IMR-90 (cell line): ENCODE results near the gene ATXN1. TPM values are rescaled to one million over a fixed set of nuclear protein-coding genes. Genes with fewer than 3 reads are reported as not detected.

ENCODE experiments used
- ATAC-seq: fragments of 200-7000 bp; cut with Tn5 transposase; 2 replicates; pipeline ENCODE4 v1.9.1; 2020; ENCODE audit warnings: low read depth, mild to moderate bottlenecking, moderate library complexity
- BruUV-seq: library from RNA; stranded (reverse); fragments of 400-500 nt; replicated peaks from 2 replicates; lab custom pipeline; 2021; lab: Mats Ljungman, UMichigan
- CTCF ChIA-PET: fragments of 300-600 bp; formaldehyde crosslinking; extraction: SDS; loops from one replicate; lab custom pipeline; 2021; ENCODE audit warnings: antibody characterized with exemption; lab: Yijun Ruan, JAX
- POLR2A ChIA-PET: fragments of 300-600 bp; sonication (Branson Sonifier 250); formaldehyde crosslinking; loops from one replicate; lab custom pipeline; 2022; ENCODE audit warnings: antibody characterized with exemption; ENCODE audit not compliant: unreplicated experiment; lab: Charles Lee
- DNase-seq: peaks from one replicate; pipeline ENCODE4 v3.0.0; 2013
- H2AFZ ChIP-seq: replicated peaks from 2 replicates; pipeline ENCODE3; 2013; ENCODE audit warnings: low read length, mild to moderate bottlenecking; ENCODE audit not compliant: poor library complexity
- H2AK5ac ChIP-seq: 2 replicates; pipeline ENCODE4 v1.6.1; 2013; ENCODE audit warnings: low read depth, low read length, inconsistent platforms
- H2AK9ac ChIP-seq: replicated peaks from 2 replicates; pipeline ENCODE3; 2013; ENCODE audit warnings: mild to moderate bottlenecking, low read depth, low read length, moderate library complexity; ENCODE audit not compliant: poor library complexity
- H2BK120ac ChIP-seq: 2 replicates; pipeline ENCODE4 v1.6.1; 2013; ENCODE audit warnings: low read depth, low read length, inconsistent platforms
- H2BK15ac ChIP-seq: 3 replicates; pipeline ENCODE4 v1.6.1; 2013; ENCODE audit warnings: low read depth, low read length, inconsistent platforms
- H2BK20ac ChIP-seq: 2 replicates; pipeline ENCODE4 v1.6.1; 2013; ENCODE audit warnings: low read depth, mild to moderate bottlenecking, inconsistent platforms, low read length, moderate library complexity
- H2BK5ac ChIP-seq: 2 replicates; pipeline ENCODE4 v1.6.1; 2013; ENCODE audit warnings: mild to moderate bottlenecking, low read depth, low read length, inconsistent platforms; ENCODE audit not compliant: poor library complexity, severe bottlenecking
- H3K14ac ChIP-seq: replicated peaks from 2 replicates; pipeline ENCODE4 v1.6.1; 2013; ENCODE audit warnings: low read depth, low read length, inconsistent platforms
- H3K18ac ChIP-seq: 2 replicates; pipeline ENCODE4 v1.6.1; 2013; ENCODE audit warnings: low read depth, low read length, control low read depth
- H3K23ac ChIP-seq: 2 replicates; pipeline ENCODE4 v1.6.1; 2013; ENCODE audit warnings: low read depth, low read length, inconsistent platforms
- H3K27ac ChIP-seq: 2 replicates; pipeline ENCODE4 v1.5.1; 2013; ENCODE audit warnings: mild to moderate bottlenecking, control low read depth, low read length; ENCODE audit not compliant: insufficient read depth
- H3K27me3 ChIP-seq: 2 replicates; pipeline ENCODE4 v1.6.1; 2013; ENCODE audit warnings: low read length; ENCODE audit not compliant: control insufficient read depth, insufficient read depth
- H3K36me3 ChIP-seq: 2 replicates; pipeline ENCODE4 v1.6.1; 2013; ENCODE audit warnings: low read length, mixed read lengths; ENCODE audit not compliant: control insufficient read depth, insufficient read depth
- H3K4ac ChIP-seq: 2 replicates; pipeline ENCODE4 v1.6.1; 2013; ENCODE audit warnings: low read depth, low read length, inconsistent platforms
- H3K4me1 ChIP-seq: 2 replicates; pipeline ENCODE4 v1.6.1; 2013; ENCODE audit warnings: low read length, mixed read lengths; ENCODE audit not compliant: control insufficient read depth, insufficient read depth
- H3K4me2 ChIP-seq: 2 replicates; pipeline ENCODE4 v1.6.1; 2013; ENCODE audit warnings: low read depth, mild to moderate bottlenecking, control low read depth, low read length, moderate library complexity
- H3K4me3 ChIP-seq: 2 replicates; pipeline ENCODE4 v1.5.1; 2013; ENCODE audit warnings: low read depth, mild to moderate bottlenecking, control low read depth, low read length, moderate library complexity; ENCODE audit not compliant: insufficient read depth
- H3K56ac ChIP-seq: 2 replicates; pipeline ENCODE4 v1.6.1; 2013; ENCODE audit warnings: low read length, inconsistent platforms; ENCODE audit not compliant: insufficient read depth; ENCODE audit errors: extremely low read depth
- H3K79me1 ChIP-seq, 2 experiments: 2 replicates each; pipeline ENCODE4 v1.6.1; 2013; ENCODE audit warnings: low read length in 2 of 2, inconsistent platforms in 1 of 2, low read depth in 1 of 2
- H3K9ac ChIP-seq: 2 replicates; pipeline ENCODE4 v1.6.1; 2013; ENCODE audit warnings: low read depth, low read length, control low read depth
- H3K9me1 ChIP-seq: 2 replicates; pipeline ENCODE4 v1.6.1; 2013; ENCODE audit warnings: low read length, inconsistent platforms; ENCODE audit not compliant: insufficient read depth
- H3K9me3 ChIP-seq: 2 replicates; pipeline ENCODE4 v1.6.1; 2013; ENCODE audit warnings: low read length; ENCODE audit not compliant: control insufficient read depth, insufficient read depth
- H4K20me1 ChIP-seq: 2 replicates; pipeline ENCODE4 v1.6.1; 2013; ENCODE audit warnings: low read length, inconsistent platforms; ENCODE audit not compliant: insufficient read depth
- H4K5ac ChIP-seq: 2 replicates; pipeline ENCODE4 v1.6.1; 2013; ENCODE audit warnings: mild to moderate bottlenecking, low read depth, low read length, control low read depth
- H4K8ac ChIP-seq, 2 experiments: 2 replicates each; pipeline ENCODE4 v1.6.1; 2013; ENCODE audit warnings: low read depth in 2 of 2, low read length in 2 of 2, control low read depth in 1 of 2, inconsistent platforms in 1 of 2
- H4K91ac ChIP-seq: 2 replicates; pipeline ENCODE4 v1.6.1; 2013; ENCODE audit warnings: low read depth, low read length, inconsistent platforms; ENCODE audit not compliant: insufficient read depth
- CHD1 ChIP-seq: IDR thresholded peaks from 2 replicates; pipeline ENCODE4 v1.6.1; 2012; ENCODE audit warnings: low read depth, low read length, improper control_type of control experiment
- MAZ ChIP-seq: IDR thresholded peaks from 2 replicates; pipeline ENCODE4 v1.6.1; 2012; ENCODE audit warnings: low read depth, mild to moderate bottlenecking, low read length, improper control_type of control experiment, moderate library complexity, borderline replicate concordance
- WGBS, 2 experiments: methylation state at CpG; one replicate each; pipeline versions ENCODE4 v1.1.5 to v1.1.7; 2013; ENCODE audit warnings: missing lambda C conversion rate in 2 of 2; ENCODE audit not compliant: insufficient read length in 1 of 2; ENCODE audit errors: extremely low coverage in 2 of 2; 5-methylcytosine and 5-hydroxymethylcytosine counted together
- dilution Hi-C: fragments of 300-500 bp; cut with HindIII; formaldehyde crosslinking; loops from one replicate; pipeline ENCODE4 v1.14.3; 2018; ENCODE audit warnings: low sequenced_read_pairs; ENCODE audit not compliant: unreplicated experiment
- in situ Hi-C: fragments of 300-500 bp; cut with MboI; formaldehyde crosslinking; loops from 3 replicates; pipeline ENCODE4 v1.14.3; 2019; ENCODE audit warnings: low sequenced_read_pairs, inconsistent platforms, mixed read lengths
- intact Hi-C: fragments of 100-400 bp; cut with micrococcal nuclease; formaldehyde crosslinking; loops from 2 replicates; pipeline ENCODE4 v1.10.0; 2022
- polyA plus RNA-seq, 3 experiments: library from polyadenylated mRNA; depleted of rRNA; stranded (reverse); fragments of >200 nt; gene quantifications; 2 replicates each; pipeline ENCODE4 v1.2.3, GENCODE V29; 2012; ENCODE audit warnings: low replicate concordance in 1 of 3
- total RNA-seq: library from RNA; depleted of rRNA; stranded (reverse); fragments of >200 nt; gene quantifications from 2 replicates; pipeline ENCODE4 v1.2.3, GENCODE V29; 2012
- TF ChIP-seq, protein P1 (sequence below): conservative IDR thresholded peaks from 2 replicates; pipeline ENCODE4 v1.5.1; 2012; ENCODE audit warnings: mild to moderate bottlenecking, low read depth, low read length, improper control_type of control experiment
- TF ChIP-seq, protein P2 (sequence below): fragments of 150-350 bp; IDR thresholded peaks from 2 replicates; pipeline ENCODE4 v1.6.1; 2017; ENCODE audit warnings: mild to moderate bottlenecking, antibody characterized with exemption, low read length, low read depth

The ATXN1 gene
- total and polyA plus RNA-seq, 2 of the 4 experiments (the other 2 are of a cell fraction), result 7.3 to 11.1 TPM

DNA sequence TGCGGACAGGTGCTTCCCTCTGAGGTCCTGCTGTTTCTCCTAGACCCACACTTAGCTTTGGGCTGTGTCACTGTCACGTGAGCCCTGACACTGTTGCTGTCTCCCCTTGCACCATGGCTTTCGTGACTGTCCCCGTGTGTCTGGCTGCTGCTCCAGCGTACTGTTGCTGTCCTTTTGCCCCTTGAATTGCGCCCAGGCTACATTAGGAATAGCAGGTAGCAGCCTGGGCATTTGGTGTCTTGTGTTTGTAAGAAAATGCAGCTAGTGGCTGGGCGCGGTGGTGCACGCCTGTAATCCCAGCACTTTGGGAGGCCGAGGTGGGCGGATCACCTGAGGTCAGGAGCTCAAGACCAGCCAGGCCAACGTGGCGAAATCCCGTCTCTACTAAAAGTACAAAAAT lies 476.8 kb downstream of the ATXN1 start:
- in situ Hi-C loops, result no loop called here
- H3K14ac ChIP-seq, result no peak overlapping the region
- H3K56ac ChIP-seq, result no peak overlapping the region
- no peaks in the 10 kb centered on the region for H3K27me3 ChIP-seq
- no peak overlapping the region for H2BK20ac ChIP-seq
- H2AK5ac ChIP-seq, result no peak overlapping the region
- no peaks in the 10 kb centered on the region for H3K36me3 ChIP-seq
- DNase-seq (no peak), ATAC-seq (no peak)
- no peak overlapping the region for H4K8ac ChIP-seq
- H3K4me1 ChIP-seq, result no peaks in the 10 kb centered on the region
- H3K9me3 ChIP-seq, result no peaks in the 10 kb centered on the region
- no peak overlapping the region for H4K91ac ChIP-seq
- CTCF ChIA-PET, result interaction anchor here (0.6 kb wide), 1 partner anchor 91 kb away, joined by 3 read pairs; no protein-coding TSS in a partner anchor
- no peaks in the 10 kb centered on the region for H4K20me1 ChIP-seq
- H3K9ac ChIP-seq, result no peak overlapping the region
- no peak overlapping the region for H3K18ac ChIP-seq
- H3K23ac ChIP-seq, result no peak overlapping the region
- BruUV-seq, result no TSS peak
- H2AK9ac ChIP-seq, result no peak overlapping the region
- no peak overlapping the region for H3K4me2 ChIP-seq
- no peaks in the 10 kb centered on the region for H3K79me1 ChIP-seq
- intact Hi-C loops, result no loop called here
- POLR2A ChIA-PET, result no interaction called here
- TF ChIP-seq, protein P1, sequence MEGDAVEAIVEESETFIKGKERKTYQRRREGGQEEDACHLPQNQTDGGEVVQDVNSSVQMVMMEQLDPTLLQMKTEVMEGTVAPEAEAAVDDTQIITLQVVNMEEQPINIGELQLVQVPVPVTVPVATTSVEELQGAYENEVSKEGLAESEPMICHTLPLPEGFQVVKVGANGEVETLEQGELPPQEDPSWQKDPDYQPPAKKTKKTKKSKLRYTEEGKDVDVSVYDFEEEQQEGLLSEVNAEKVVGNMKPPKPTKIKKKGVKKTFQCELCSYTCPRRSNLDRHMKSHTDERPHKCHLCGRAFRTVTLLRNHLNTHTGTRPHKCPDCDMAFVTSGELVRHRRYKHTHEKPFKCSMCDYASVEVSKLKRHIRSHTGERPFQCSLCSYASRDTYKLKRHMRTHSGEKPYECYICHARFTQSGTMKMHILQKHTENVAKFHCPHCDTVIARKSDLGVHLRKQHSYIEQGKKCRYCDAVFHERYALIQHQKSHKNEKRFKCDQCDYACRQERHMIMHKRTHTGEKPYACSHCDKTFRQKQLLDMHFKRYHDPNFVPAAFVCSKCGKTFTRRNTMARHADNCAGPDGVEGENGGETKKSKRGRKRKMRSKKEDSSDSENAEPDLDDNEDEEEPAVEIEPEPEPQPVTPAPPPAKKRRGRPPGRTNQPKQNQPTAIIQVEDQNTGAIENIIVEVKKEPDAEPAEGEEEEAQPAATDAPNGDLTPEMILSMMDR, result no peak
- TF ChIP-seq MAZ, result no peak
- TF ChIP-seq, protein P2, sequence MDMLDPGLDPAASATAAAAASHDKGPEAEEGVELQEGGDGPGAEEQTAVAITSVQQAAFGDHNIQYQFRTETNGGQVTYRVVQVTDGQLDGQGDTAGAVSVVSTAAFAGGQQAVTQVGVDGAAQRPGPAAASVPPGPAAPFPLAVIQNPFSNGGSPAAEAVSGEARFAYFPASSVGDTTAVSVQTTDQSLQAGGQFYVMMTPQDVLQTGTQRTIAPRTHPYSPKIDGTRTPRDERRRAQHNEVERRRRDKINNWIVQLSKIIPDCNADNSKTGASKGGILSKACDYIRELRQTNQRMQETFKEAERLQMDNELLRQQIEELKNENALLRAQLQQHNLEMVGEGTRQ, result no peak
- TF ChIP-seq CHD1, result no peak
- dilution Hi-C loops, result no loop called here
- no peak overlapping the region for H3K27ac ChIP-seq
- 90% methylated on average over 4 of the region's 14 CpGs; no CpG with 5 or more reads in 1 of the 2 experiments for WGBS, 2 experiments
- H2AFZ ChIP-seq, result no peak overlapping the region
- no peak overlapping the region for H4K5ac ChIP-seq
- no peak overlapping the region for H2BK5ac ChIP-seq
- H3K4ac ChIP-seq, result no peak overlapping the region
- H2BK15ac ChIP-seq, result no peak overlapping the region
- H3K9me1 ChIP-seq, result no peaks in the 10 kb centered on the region
- no peak overlapping the region for H2BK120ac ChIP-seq
- no peak overlapping the region for H3K4me3 ChIP-seq
